GM21825 (cell line): ENCODE data around the gene TEKT2.

Experiments
- ATAC-seq: cut with Tn5 transposase; IDR thresholded peaks from one replicate; pipeline ENCODE4 v1.9.1; 2021; ENCODE audit warnings: mild to moderate bottlenecking, moderate library complexity; ENCODE audit not compliant: unreplicated experiment

TEKT2 gene

GRCh38 chr1:36101546-36101945 is 17.7 kb downstream of the TEKT2 start:
- ATAC-seq, result no peak

- ATAC-seq, result no peak
Observed at GRCh38 chr1:36106269-36106668, 22.4 kb downstream of the TEKT2 start.

- no peak for ATAC-seq
Observed at GRCh38 chr1:36107394-36107793, 23.5 kb downstream of the TEKT2 start.

GRCh38 chr1:36108314-36108713 is 24.4 kb downstream of the TEKT2 start:
- no peak for ATAC-seq

- ATAC-seq, result no peak
Observed at GRCh38 chr1:36109041-36109679, 25.3 kb downstream of the TEKT2 start.

- no peak for ATAC-seq
Observed at GRCh38 chr1:36111151-36111550, 27.3 kb downstream of the TEKT2 start.

- no peak for ATAC-seq
Observed at GRCh38 chr1:36112823-36113222, 28.9 kb downstream of the TEKT2 start.

- no peak for ATAC-seq
Observed at GRCh38 chr1:36114371-36114770, 30.5 kb downstream of the TEKT2 start.

- no peak for ATAC-seq
Observed at GRCh38 chr1:36115200-36115669, 31.3 kb downstream of the TEKT2 start.

- ATAC-seq, result no peak
Observed at GRCh38 chr1:36115931-36116330, 32.0 kb downstream of the TEKT2 start.

- ATAC-seq, result no peak
Observed at GRCh38 chr1:36116901-36117300, 33.0 kb downstream of the TEKT2 start.

- no peak for ATAC-seq
Observed at GRCh38 chr1:36118447-36119204, 34.7 kb downstream of the TEKT2 start.

GRCh38 chr1:36119456-36119855 is 35.6 kb downstream of the TEKT2 start:
- ATAC-seq, result no peak

GRCh38 chr1:36122062-36123030 is 38.5 kb downstream of the TEKT2 start:
- no peak for ATAC-seq

GRCh38 chr1:36123356-36123755 is 39.5 kb downstream of the TEKT2 start:
- ATAC-seq, result no peak

- ATAC-seq, result no peak
Observed at GRCh38 chr1:36124404-36125128, 40.7 kb downstream of the TEKT2 start.

- no peak for ATAC-seq
Observed at GRCh38 chr1:36125129-36125991, 41.5 kb downstream of the TEKT2 start, which contains the start of gene COL8A2. Gene COL8A2, minus strand, starts transcription at chr1:36125222. Its CDS starts 24,980 bp downstream, at chr1:36100242.

GRCh38 chr1:36126005-36126716 is 42.3 kb downstream of the TEKT2 start:
- ATAC-seq, result no peak
